ENCODE measurements around the gene TRIO. TPM values are rescaled to one million over a fixed set of nuclear protein-coding genes. Genes with fewer than 3 reads are reported as not detected.

TRIO gene
- total and polyA plus RNA-seq, 10 of the 15 experiments (the other 5 are each of a cell fraction or from before 2014, with no cell fraction given) = 5.1 to 96.4 (median 44.6) TPM

DNA sequence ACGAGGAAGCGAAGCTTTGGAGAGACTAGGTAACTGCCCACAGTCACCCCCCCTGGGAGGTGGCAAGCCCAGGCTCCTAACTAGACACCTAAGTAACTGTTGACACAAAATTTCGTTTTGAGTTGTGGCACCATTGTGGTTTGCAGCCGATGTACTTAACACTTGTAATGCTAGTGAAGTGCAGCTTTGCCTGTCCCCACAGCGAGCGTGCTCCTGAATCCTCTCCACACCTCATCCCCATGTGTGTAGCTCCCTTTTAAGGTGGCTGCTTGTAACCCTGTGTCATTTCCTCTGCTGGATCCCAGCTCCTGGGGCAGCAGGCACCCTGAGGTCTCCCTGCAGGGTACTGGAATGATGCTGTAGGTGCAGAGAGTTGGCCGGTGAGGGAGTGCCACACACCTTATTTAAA lies 114.9 kb downstream of the TRIO start (continued):
- TF ChIP-seq ZSCAN29 (IDR thresholded peaks at IDR 0.05) = no peak
- TF ChIP-seq ZBED1 (IDR thresholded peaks at IDR 0.05; ENCODE audit: borderline replicate concordance) = no peak
- TF ChIP-seq NFYA (IDR thresholded peaks at IDR 0.05; ENCODE audit: borderline replicate concordance, low read depth, low read length) = no peak
- peak; percentile 22; the same call in 1 of the 3 replicates for TF ChIP-seq POU2F2 (IDR thresholded peaks at IDR 0.05; ENCODE audit: borderline replicate concordance, low read depth, low read length)
- peak; percentile 80 for TF ChIP-seq MEF2B (IDR thresholded peaks at IDR 0.05; ENCODE audit: partially characterized antibody, poor library complexity, severe bottlenecking)
- TF ChIP-seq, protein P1, sequence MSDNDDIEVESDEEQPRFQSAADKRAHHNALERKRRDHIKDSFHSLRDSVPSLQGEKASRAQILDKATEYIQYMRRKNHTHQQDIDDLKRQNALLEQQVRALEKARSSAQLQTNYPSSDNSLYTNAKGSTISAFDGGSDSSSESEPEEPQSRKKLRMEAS (IDR thresholded peaks at IDR 0.05; ENCODE audit: low read depth, low read length) = no peak
- TF ChIP-seq, protein P2, sequence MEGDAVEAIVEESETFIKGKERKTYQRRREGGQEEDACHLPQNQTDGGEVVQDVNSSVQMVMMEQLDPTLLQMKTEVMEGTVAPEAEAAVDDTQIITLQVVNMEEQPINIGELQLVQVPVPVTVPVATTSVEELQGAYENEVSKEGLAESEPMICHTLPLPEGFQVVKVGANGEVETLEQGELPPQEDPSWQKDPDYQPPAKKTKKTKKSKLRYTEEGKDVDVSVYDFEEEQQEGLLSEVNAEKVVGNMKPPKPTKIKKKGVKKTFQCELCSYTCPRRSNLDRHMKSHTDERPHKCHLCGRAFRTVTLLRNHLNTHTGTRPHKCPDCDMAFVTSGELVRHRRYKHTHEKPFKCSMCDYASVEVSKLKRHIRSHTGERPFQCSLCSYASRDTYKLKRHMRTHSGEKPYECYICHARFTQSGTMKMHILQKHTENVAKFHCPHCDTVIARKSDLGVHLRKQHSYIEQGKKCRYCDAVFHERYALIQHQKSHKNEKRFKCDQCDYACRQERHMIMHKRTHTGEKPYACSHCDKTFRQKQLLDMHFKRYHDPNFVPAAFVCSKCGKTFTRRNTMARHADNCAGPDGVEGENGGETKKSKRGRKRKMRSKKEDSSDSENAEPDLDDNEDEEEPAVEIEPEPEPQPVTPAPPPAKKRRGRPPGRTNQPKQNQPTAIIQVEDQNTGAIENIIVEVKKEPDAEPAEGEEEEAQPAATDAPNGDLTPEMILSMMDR (IDR thresholded peaks at IDR 0.05 in 2 of 3, conservative IDR thresholded peaks at IDR 0.05 in 1 of 3; ENCODE audit: control insufficient read depth in 2 of 3, extremely low read depth in 1 of 3, insufficient read depth in 1 of 3, low read depth in 3 of 3, low read length in 3 of 3) = peak in 1 of 3 experiments; percentile 2; a peak in 1 of 6 replicates
- peak; percentile 67; the same call in 1 of the 2 replicates for TF ChIP-seq MTA2 (IDR thresholded peaks at IDR 0.05; ENCODE audit: low read depth)

DNA sequence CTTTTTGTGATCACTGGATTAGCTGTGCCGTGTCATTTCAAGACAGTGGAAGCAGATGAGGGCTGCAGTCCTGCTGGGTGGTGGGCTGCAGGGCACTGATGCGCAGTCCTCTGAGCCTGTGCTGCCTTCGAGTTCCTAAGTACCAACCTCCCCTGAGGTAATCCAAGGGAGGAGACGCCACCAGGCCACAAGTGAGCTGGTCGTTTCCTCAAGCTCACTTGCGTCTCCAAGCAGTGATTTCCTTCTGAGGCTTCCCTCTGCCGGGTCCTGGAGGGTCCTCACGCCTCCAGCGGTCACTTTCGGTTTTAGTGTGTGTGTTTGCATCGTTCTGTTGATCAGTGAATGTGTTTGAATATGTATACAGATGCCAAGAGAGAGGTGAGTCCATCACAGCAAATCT lies 115.7 kb downstream of the TRIO start:
- ChIA-PET POLR2A (interaction anchor here (1.0 to 6.8 kb wide), 10 partner anchors 19 to 114 kb away, joined by 3 to 64 read pairs (median 7); no protein-coding TSS in a partner anchor), CTCF (interaction anchor here (0.8 to 5.0 kb wide), 14 partner anchors 10 to 266 kb away, joined by 3 to 39 read pairs (median 6); no protein-coding TSS in a partner anchor), SMC1A (ENCODE audit: uncharacterized antibody, unreplicated experiment) (interaction anchor here (0.9 to 7.3 kb wide), 16 partner anchors 9 to 150 kb away, joined by 3 to 166 read pairs (median 6); no protein-coding TSS in a partner anchor), RAD21 (ENCODE audit: unreplicated experiment) (interaction anchor here (0.6 to 4.0 kb wide), 17 partner anchors 9 to 150 kb away, joined by 3 to 44 read pairs (median 6); partner anchors contain the start of gene TRIO)
- FAIRE-seq (no peak), DNase-seq (ENCODE audit: low read depth, low spot score) (no peak), ATAC-seq (peak; percentile 65)
- Histone ChIP-seq H3K9me3 (replicated peaks; ENCODE audit: control insufficient read depth, insufficient read depth, low read length) (peaks cover 24% of the 10 kb centered on the region), H3K27ac (ENCODE audit: control insufficient read depth, insufficient read depth) (peak overlapping the region; percentile 14), H3K36me3 (ENCODE audit: control insufficient read depth in 2 of 2, insufficient read depth in 2 of 2, low read length in 1 of 2) (peaks cover 2 to 4% of the 10 kb centered on the region in 2 experiments; a peak in 3 of 4 replicates), H3K4me2 (ENCODE audit: control insufficient read depth, insufficient read depth) (peak overlapping the region; percentile 98), H3K4me1 (ENCODE audit: control insufficient read depth, insufficient read depth, low read length) (peaks cover 37% of the 10 kb centered on the region), H3K4me3 (peak overlapping the region; percentile 56; the same call in 1 of the 2 replicates), H3K27me3 (replicated peaks in 1 of 2; ENCODE audit: control insufficient read depth in 2 of 2, insufficient read depth in 2 of 2, low read length in 1 of 2) (no peaks in the 10 kb centered on the region), H4K20me1 (ENCODE audit: control insufficient read depth, insufficient read depth) (peaks cover 4% of the 10 kb centered on the region; the same call in 1 of the 2 replicates), H3K79me2 (ENCODE audit: control insufficient read depth, insufficient read depth, low read length) (peaks cover 92% of the 10 kb centered on the region), H2AFZ (ENCODE audit: control insufficient read depth, low read depth, low read length) (peak overlapping the region; percentile 20; the same call in 1 of the 2 replicates), H3K9ac (ENCODE audit: control insufficient read depth, insufficient read depth, low read length) (peak overlapping the region; percentile 50; the same call in 1 of the 2 replicates)
- in situ Hi-C loops (cut with MboI) = no loop called here
- BruUV-seq (replicated peaks) = no TSS peak
- intact Hi-C loops (cut with micrococcal nuclease; ENCODE audit: unreplicated experiment) = loop anchor here (2.0 to 5.0 kb wide), 2 partner anchors 50 to 112 kb away; no protein-coding TSS in a partner anchor
- WGBS (ENCODE audit: insufficient coverage, insufficient replicate concordance, low lambda C conversion rate, missing lambda C conversion rate) = 6% methylated on average over 11 of the region's 11 CpGs
- TF ChIP-seq, protein P3, sequence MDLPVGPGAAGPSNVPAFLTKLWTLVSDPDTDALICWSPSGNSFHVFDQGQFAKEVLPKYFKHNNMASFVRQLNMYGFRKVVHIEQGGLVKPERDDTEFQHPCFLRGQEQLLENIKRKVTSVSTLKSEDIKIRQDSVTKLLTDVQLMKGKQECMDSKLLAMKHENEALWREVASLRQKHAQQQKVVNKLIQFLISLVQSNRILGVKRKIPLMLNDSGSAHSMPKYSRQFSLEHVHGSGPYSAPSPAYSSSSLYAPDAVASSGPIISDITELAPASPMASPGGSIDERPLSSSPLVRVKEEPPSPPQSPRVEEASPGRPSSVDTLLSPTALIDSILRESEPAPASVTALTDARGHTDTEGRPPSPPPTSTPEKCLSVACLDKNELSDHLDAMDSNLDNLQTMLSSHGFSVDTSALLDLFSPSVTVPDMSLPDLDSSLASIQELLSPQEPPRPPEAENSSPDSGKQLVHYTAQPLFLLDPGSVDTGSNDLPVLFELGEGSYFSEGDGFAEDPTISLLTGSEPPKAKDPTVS (IDR thresholded peaks at IDR 0.05; ENCODE audit: low read depth, low read length) = no peak
- TF ChIP-seq, protein P2 (IDR thresholded peaks at IDR 0.05 in 2 of 3, conservative IDR thresholded peaks at IDR 0.05 in 1 of 3; ENCODE audit: control insufficient read depth in 2 of 3, extremely low read depth in 1 of 3, insufficient read depth in 1 of 3, low read depth in 3 of 3, low read length in 3 of 3) = peak in 2 of 3 experiments; percentile 24 to 33; a peak in 1 of 6 replicates
- TF ChIP-seq RUNX3 (IDR thresholded peaks at IDR 0.05; ENCODE audit: low read length) (peak; percentile 57; the same call in 1 of the 2 replicates), GATAD2B (conservative IDR thresholded peaks at IDR 0.05; ENCODE audit: low read depth) (peak; percentile 28; the same call in 1 of the 2 replicates)
